Measurements from ENCODE around the gene CDH12.

The CDH12 gene

DNA sequence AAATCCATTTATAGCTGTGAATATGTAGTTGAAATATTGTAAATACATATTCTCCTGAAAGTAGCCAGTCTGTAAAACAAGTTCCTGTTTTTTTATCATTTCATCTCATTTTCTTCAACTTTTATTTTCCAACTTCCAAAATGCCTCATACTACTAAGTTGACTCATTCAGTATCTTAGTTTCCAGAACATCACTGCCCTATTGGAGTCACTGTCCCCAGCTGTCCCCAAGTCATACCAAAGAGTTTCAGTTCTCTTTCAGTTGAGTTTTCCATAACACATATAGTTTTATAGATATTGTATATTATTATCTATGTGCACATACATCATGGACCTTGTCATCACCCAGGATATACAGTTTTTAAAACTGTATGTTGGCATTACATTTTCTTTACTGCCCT is 261.7 kb downstream of the CDH12 start:
- Histone ChIP-seq H3F3A (ENCODE audit: insufficient read depth) (no peaks in the 10 kb centered on the region), H4K20me1 (ENCODE audit: low read depth, low read length) (no peaks in the 10 kb centered on the region), H2AFZ (ENCODE audit: low read depth, low read length, severe bottlenecking) (no peak overlapping the region), H3K9ac (ENCODE audit: low read length) (no peak overlapping the region), H3K79me2 (ENCODE audit: insufficient read depth, low read length) (no peaks in the 10 kb centered on the region), H3K9me3 (ENCODE audit: insufficient read depth, low read length) (no peaks in the 10 kb centered on the region), H3K4me2 (ENCODE audit: low read depth, low read length, poor library complexity, severe bottlenecking) (no peak overlapping the region), H3K27ac (ENCODE audit: low read depth, low read length) (no peak overlapping the region), H3K4me3 (ENCODE audit: insufficient read depth, low read length, poor library complexity, severe bottlenecking) (no peak overlapping the region), H3K9me2 (replicated peaks; ENCODE audit: insufficient read depth, low read length) (no peaks in the 10 kb centered on the region), H3K27me3 (ENCODE audit: low read length) (no peaks in the 10 kb centered on the region), H3K36me3 (ENCODE audit: low read length) (no peaks in the 10 kb centered on the region)
- TF ChIP-seq, protein P1, sequence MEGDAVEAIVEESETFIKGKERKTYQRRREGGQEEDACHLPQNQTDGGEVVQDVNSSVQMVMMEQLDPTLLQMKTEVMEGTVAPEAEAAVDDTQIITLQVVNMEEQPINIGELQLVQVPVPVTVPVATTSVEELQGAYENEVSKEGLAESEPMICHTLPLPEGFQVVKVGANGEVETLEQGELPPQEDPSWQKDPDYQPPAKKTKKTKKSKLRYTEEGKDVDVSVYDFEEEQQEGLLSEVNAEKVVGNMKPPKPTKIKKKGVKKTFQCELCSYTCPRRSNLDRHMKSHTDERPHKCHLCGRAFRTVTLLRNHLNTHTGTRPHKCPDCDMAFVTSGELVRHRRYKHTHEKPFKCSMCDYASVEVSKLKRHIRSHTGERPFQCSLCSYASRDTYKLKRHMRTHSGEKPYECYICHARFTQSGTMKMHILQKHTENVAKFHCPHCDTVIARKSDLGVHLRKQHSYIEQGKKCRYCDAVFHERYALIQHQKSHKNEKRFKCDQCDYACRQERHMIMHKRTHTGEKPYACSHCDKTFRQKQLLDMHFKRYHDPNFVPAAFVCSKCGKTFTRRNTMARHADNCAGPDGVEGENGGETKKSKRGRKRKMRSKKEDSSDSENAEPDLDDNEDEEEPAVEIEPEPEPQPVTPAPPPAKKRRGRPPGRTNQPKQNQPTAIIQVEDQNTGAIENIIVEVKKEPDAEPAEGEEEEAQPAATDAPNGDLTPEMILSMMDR (IDR thresholded peaks at IDR 0.05; ENCODE audit: insufficient read depth, low read length, poor library complexity, severe bottlenecking): no peak
- no peak for TF ChIP-seq EZH2phosphoT487 (conservative IDR thresholded peaks at IDR 0.05; ENCODE audit: low read length)

DNA sequence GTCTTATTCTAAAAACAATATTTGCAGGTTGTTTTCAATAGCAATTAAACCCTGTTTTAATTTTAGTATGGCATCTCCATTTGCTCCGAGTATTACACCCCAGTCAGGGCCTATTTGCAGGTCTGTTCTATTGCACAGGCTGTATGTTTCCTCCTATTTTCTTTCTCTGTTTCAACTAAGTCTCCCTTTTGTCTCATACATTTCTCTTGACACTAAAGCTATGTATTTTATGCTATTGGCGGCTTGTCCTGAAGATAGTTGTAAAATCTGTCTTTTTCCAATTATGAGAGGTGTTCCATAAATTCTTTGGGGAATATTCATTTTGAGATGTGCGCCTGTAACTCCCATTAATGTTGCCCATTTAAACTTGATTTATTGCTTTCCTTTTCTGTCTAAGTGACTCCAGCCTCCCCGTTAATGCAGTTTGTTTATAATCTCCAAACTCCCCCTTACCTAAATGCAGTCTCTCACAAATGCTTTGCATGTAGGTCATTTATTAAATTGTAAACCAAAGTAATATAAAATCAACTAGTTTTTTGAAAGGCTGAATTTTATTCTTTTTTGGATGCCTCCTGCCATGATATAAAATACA is 262.4 kb downstream of the CDH12 start:
- Histone ChIP-seq H3K27ac (ENCODE audit: low read depth, low read length) (no peak overlapping the region), H3K4me3 (ENCODE audit: insufficient read depth, low read length, poor library complexity, severe bottlenecking) (no peak overlapping the region), H3K27me3 (ENCODE audit: low read length) (no peaks in the 10 kb centered on the region), H3K9me2 (replicated peaks; ENCODE audit: insufficient read depth, low read length) (no peaks in the 10 kb centered on the region), H4K20me1 (ENCODE audit: low read depth, low read length) (no peaks in the 10 kb centered on the region), H3F3A (ENCODE audit: insufficient read depth) (no peaks in the 10 kb centered on the region), H2AFZ (ENCODE audit: low read depth, low read length, severe bottlenecking) (no peak overlapping the region), H3K79me2 (ENCODE audit: insufficient read depth, low read length) (no peaks in the 10 kb centered on the region), H3K9me3 (ENCODE audit: insufficient read depth, low read length) (no peaks in the 10 kb centered on the region), H3K9ac (ENCODE audit: low read length) (no peak overlapping the region), H3K36me3 (ENCODE audit: low read length) (no peaks in the 10 kb centered on the region), H3K4me2 (ENCODE audit: low read depth, low read length, poor library complexity, severe bottlenecking) (no peak overlapping the region)
- TF ChIP-seq, protein P1 (IDR thresholded peaks at IDR 0.05; ENCODE audit: insufficient read depth, low read length, poor library complexity, severe bottlenecking): no peak
- TF ChIP-seq EZH2phosphoT487 (conservative IDR thresholded peaks at IDR 0.05; ENCODE audit: low read length): no peak

DNA sequence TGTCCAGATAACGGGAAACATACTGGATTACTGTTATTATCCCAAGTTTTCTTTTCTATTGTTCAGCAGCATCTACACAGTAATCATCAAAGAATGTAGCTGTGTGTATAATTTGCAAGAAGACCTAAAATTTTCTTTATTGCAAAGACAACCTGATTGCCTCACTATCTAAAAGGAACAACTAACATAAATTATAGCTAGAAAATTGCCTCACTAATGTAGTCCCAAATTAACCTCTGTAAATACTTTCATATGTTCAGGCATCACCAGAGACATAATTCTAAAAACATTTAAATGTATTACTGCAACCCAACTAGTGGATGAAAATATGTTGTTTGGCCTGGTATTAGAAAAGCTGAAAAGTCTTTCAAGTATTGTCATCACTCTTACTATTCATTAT is 275.4 kb downstream of the CDH12 start:
- H3K27me3 ChIP-seq (ENCODE audit: low read length): no peaks in the 10 kb centered on the region
- H2AFZ ChIP-seq (ENCODE audit: low read depth, low read length, severe bottlenecking): peak overlapping the region; percentile 21
- no peak overlapping the region for H3K4me3 ChIP-seq (ENCODE audit: insufficient read depth, low read length, poor library complexity, severe bottlenecking)
- no peaks in the 10 kb centered on the region for H3K79me2 ChIP-seq (ENCODE audit: insufficient read depth, low read length)
- peak overlapping the region; percentile 46 for H3K27ac ChIP-seq (ENCODE audit: low read depth, low read length)
- H4K20me1 ChIP-seq (ENCODE audit: low read depth, low read length): no peaks in the 10 kb centered on the region
- H3K9me3 ChIP-seq (ENCODE audit: insufficient read depth, low read length): no peaks in the 10 kb centered on the region
- peak overlapping the region; percentile 37 for H3K4me2 ChIP-seq (ENCODE audit: low read depth, low read length, poor library complexity, severe bottlenecking)
- H3K36me3 ChIP-seq (ENCODE audit: low read length): no peaks in the 10 kb centered on the region
- H3K9ac ChIP-seq (ENCODE audit: low read length): no peak overlapping the region
- no peaks in the 10 kb centered on the region for H3K9me2 ChIP-seq (replicated peaks; ENCODE audit: insufficient read depth, low read length)
- peaks cover 2% of the 10 kb centered on the region; the same call in 1 of the 2 replicates for H3F3A ChIP-seq (ENCODE audit: insufficient read depth)
- no peak for TF ChIP-seq EZH2phosphoT487 (conservative IDR thresholded peaks at IDR 0.05; ENCODE audit: low read length)
- TF ChIP-seq, protein P1 (IDR thresholded peaks at IDR 0.05; ENCODE audit: insufficient read depth, low read length, poor library complexity, severe bottlenecking): no peak
